SU-DHL-6 (cell line): ENCODE data around the gene ADAMTS18.

Experiments used
- H2AFZ ChIP-seq: fragments of 200-600 bp; sonication (generic); 2 replicates; pipeline ENCODE4 v1.6.1; 2014; ENCODE audit warnings: low read depth, mild to moderate bottlenecking, moderate library complexity, mixed read lengths, antibody characterized with exemption, low read length; ENCODE audit not compliant: severe bottlenecking
- H3F3A ChIP-seq: fragments of 200-600 bp; shearing (Covaris generic); 2 replicates; pipeline ENCODE4 v1.6.0; 2016; ENCODE audit warnings: antibody characterized with exemption, mild to moderate bottlenecking; ENCODE audit not compliant: insufficient read depth
- H3K27ac ChIP-seq: fragments of 200-600 bp; sonication (generic); 2 replicates; pipeline ENCODE4 v1.5.1; 2016; ENCODE audit warnings: low read depth, mild to moderate bottlenecking, low read length, moderate library complexity, mixed read lengths
- H3K27me3 ChIP-seq: fragments of 200-600 bp; sonication (generic), shearing (Covaris generic); 2 replicates; pipeline ENCODE4 v1.6.0; 2014; ENCODE audit warnings: mild to moderate bottlenecking, low read length
- H3K36me3 ChIP-seq: fragments of 200-600 bp; sonication (generic); 2 replicates; pipeline ENCODE4 v1.6.1; 2014; ENCODE audit warnings: mild to moderate bottlenecking, low read length, mixed read lengths
- H3K4me2 ChIP-seq: fragments of 300-600, 200-600 bp; shearing (Covaris generic), sonication (generic); 2 replicates; pipeline ENCODE4 v1.6.0; 2014; ENCODE audit warnings: low read length, low read depth, mild to moderate bottlenecking; ENCODE audit not compliant: poor library complexity, severe bottlenecking
- H3K4me3 ChIP-seq: fragments of 200-600 bp; sonication (generic); 2 replicates; pipeline ENCODE4 v1.5.1; 2014; ENCODE audit warnings: antibody characterized with exemption, low read length, mild to moderate bottlenecking, mixed read lengths; ENCODE audit not compliant: insufficient read depth, poor library complexity, severe bottlenecking
- H3K79me2 ChIP-seq: fragments of 200-600 bp; sonication (generic); 2 replicates; pipeline ENCODE4 v1.6.1; 2014; ENCODE audit warnings: mild to moderate bottlenecking, low read length, moderate library complexity; ENCODE audit not compliant: insufficient read depth
- H3K9ac ChIP-seq: fragments of 200-600 bp; sonication (generic); 2 replicates; pipeline ENCODE4 v1.7.0; 2014; ENCODE audit warnings: mild to moderate bottlenecking, low read length
- H3K9me2 ChIP-seq: fragments of 200-600 bp; sonication (generic); replicated peaks from 2 replicates; pipeline ENCODE4 v1.6.1; 2014; ENCODE audit warnings: low read length; ENCODE audit not compliant: insufficient read depth
- H3K9me3 ChIP-seq: fragments of 200-600 bp; sonication (generic); 2 replicates; pipeline ENCODE4 v1.6.1; 2014; ENCODE audit warnings: low read length, mixed read lengths; ENCODE audit not compliant: insufficient read depth
- H4K20me1 ChIP-seq: fragments of 200-600 bp; sonication (generic); 2 replicates; pipeline ENCODE4 v1.6.1; 2014; ENCODE audit warnings: low read depth, mild to moderate bottlenecking, antibody characterized with exemption, low read length, moderate library complexity, mixed read lengths
- CTCF ChIP-seq: fragments of 200-600 bp; sonication (generic); IDR thresholded peaks from one replicate; pipeline ENCODE4 v1.5.1; 2017; ENCODE audit warnings: antibody characterized with exemption, mild to moderate bottlenecking, low read length, moderate library complexity; ENCODE audit not compliant: insufficient read depth, poor library complexity, severe bottlenecking
- EZH2phosphoT487 ChIP-seq: fragments of 200-600 bp; sonication (generic), shearing (Covaris generic); conservative IDR thresholded peaks from 2 replicates; pipeline ENCODE4 v1.6.1; 2018; ENCODE audit warnings: mild to moderate bottlenecking, antibody characterized with exemption, low read length, moderate library complexity, mixed read lengths

ADAMTS18 gene

GRCh38 chr16:77399066-77399465, 35.8 kb downstream of the ADAMTS18 start:
- Histone ChIP-seq H3K9ac (no peak overlapping the region), H3F3A (no peaks in the 10 kb centered on the region), H3K4me3 (no peak overlapping the region), H3K4me2 (no peak overlapping the region), H3K27me3 (no peaks in the 10 kb centered on the region), H4K20me1 (no peaks in the 10 kb centered on the region), H3K27ac (no peak overlapping the region), H3K36me3 (no peaks in the 10 kb centered on the region), H3K9me2 (no peaks in the 10 kb centered on the region), H2AFZ (no peak overlapping the region), H3K9me3 (no peaks in the 10 kb centered on the region), H3K79me2 (no peaks in the 10 kb centered on the region)
- TF ChIP-seq EZH2phosphoT487, result no peak
- TF ChIP-seq CTCF, result no peak

GRCh38 chr16:77398495-77398894, 36.3 kb downstream of the ADAMTS18 start:
- Histone ChIP-seq H3K36me3 (no peaks in the 10 kb centered on the region), H3K9ac (no peak overlapping the region), H3K9me2 (no peaks in the 10 kb centered on the region), H3K9me3 (no peaks in the 10 kb centered on the region), H4K20me1 (no peaks in the 10 kb centered on the region), H3K4me2 (no peak overlapping the region), H3K27ac (no peak overlapping the region), H2AFZ (no peak overlapping the region), H3K4me3 (no peak overlapping the region), H3K27me3 (no peaks in the 10 kb centered on the region), H3K79me2 (no peaks in the 10 kb centered on the region), H3F3A (no peaks in the 10 kb centered on the region)
- TF ChIP-seq EZH2phosphoT487, result no peak
- no peak for TF ChIP-seq CTCF

- Histone ChIP-seq H3K27ac (no peak overlapping the region), H3K4me3 (no peak overlapping the region), H3K4me2 (no peak overlapping the region), H2AFZ (no peak overlapping the region), H3K79me2 (no peaks in the 10 kb centered on the region), H3F3A (no peaks in the 10 kb centered on the region), H3K9ac (no peak overlapping the region), H3K9me3 (no peaks in the 10 kb centered on the region), H3K27me3 (no peaks in the 10 kb centered on the region), H3K9me2 (no peaks in the 10 kb centered on the region), H4K20me1 (no peaks in the 10 kb centered on the region), H3K36me3 (no peaks in the 10 kb centered on the region)
- no peak for TF ChIP-seq CTCF
- TF ChIP-seq EZH2phosphoT487, result no peak
Measured at GRCh38 chr16:77396461-77396860, 38.4 kb downstream of the ADAMTS18 start.

- Histone ChIP-seq H3K9me2 (no peaks in the 10 kb centered on the region), H4K20me1 (no peaks in the 10 kb centered on the region), H3K36me3 (no peaks in the 10 kb centered on the region), H3K27ac (no peak overlapping the region), H3K4me3 (no peak overlapping the region), H3K4me2 (no peak overlapping the region), H3K9ac (no peak overlapping the region), H3K9me3 (no peaks in the 10 kb centered on the region), H3K79me2 (no peaks in the 10 kb centered on the region), H3K27me3 (no peaks in the 10 kb centered on the region), H3F3A (no peaks in the 10 kb centered on the region), H2AFZ (no peak overlapping the region)
- TF ChIP-seq EZH2phosphoT487 (no peak), CTCF (no peak)
Measured at GRCh38 chr16:77394699-77395098, 40.1 kb downstream of the ADAMTS18 start.
